Measurements from ENCODE around the gene TNNC1. TPM values are rescaled to one million over a fixed set of nuclear protein-coding genes. Genes with fewer than 3 reads are reported as not detected.

The TNNC1 gene
- total and polyA plus RNA-seq, 9 of the 15 experiments (the other 6 are each of a cell fraction or from before 2014, with no cell fraction given): 0.08 to 0.85 (median 0.42) TPM; not detected in 4

GRCh38 chr3:52463416-52463815 lies 9.6 kb upstream of the TNNC1 start (continued):
- TF ChIP-seq SRSF3 (IDR thresholded peaks at IDR 0.05; ENCODE audit: insufficient read depth, low read length): no peak
- TF ChIP-seq RFX5 (IDR thresholded peaks at IDR 0.05; ENCODE audit: low read depth, low read length): no peak

GRCh38 chr3:52461874-52462273 lies 8.0 kb upstream of the TNNC1 start:
- H3K79me2 ChIP-seq (ENCODE audit: control insufficient read depth, insufficient read depth, low read length): peaks cover 10% of the 10 kb centered on the region
- BruUV-seq (replicated peaks): no TSS peak
- TF ChIP-seq, protein P1, sequence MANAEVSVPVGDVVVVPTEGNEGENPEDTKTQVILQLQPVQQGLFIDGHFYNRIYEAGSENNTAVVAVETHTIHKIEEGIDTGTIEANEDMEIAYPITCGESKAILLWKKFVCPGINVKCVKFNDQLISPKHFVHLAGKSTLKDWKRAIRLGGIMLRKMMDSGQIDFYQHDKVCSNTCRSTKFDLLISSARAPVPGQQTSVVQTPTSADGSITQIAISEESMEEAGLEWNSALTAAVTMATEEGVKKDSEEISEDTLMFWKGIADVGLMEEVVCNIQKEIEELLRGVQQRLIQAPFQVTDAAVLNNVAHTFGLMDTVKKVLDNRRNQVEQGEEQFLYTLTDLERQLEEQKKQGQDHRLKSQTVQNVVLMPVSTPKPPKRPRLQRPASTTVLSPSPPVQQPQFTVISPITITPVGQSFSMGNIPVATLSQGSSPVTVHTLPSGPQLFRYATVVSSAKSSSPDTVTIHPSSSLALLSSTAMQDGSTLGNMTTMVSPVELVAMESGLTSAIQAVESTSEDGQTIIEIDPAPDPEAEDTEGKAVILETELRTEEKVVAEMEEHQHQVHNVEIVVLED (CRISPR knock-in tag; IDR thresholded peaks at IDR 0.05): no peak
- TF ChIP-seq, protein P2, sequence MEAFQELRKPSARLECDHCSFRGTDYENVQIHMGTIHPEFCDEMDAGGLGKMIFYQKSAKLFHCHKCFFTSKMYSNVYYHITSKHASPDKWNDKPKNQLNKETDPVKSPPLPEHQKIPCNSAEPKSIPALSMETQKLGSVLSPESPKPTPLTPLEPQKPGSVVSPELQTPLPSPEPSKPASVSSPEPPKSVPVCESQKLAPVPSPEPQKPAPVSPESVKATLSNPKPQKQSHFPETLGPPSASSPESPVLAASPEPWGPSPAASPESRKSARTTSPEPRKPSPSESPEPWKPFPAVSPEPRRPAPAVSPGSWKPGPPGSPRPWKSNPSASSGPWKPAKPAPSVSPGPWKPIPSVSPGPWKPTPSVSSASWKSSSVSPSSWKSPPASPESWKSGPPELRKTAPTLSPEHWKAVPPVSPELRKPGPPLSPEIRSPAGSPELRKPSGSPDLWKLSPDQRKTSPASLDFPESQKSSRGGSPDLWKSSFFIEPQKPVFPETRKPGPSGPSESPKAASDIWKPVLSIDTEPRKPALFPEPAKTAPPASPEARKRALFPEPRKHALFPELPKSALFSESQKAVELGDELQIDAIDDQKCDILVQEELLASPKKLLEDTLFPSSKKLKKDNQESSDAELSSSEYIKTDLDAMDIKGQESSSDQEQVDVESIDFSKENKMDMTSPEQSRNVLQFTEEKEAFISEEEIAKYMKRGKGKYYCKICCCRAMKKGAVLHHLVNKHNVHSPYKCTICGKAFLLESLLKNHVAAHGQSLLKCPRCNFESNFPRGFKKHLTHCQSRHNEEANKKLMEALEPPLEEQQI (IDR thresholded peaks at IDR 0.05): no peak
- TF ChIP-seq POLR2B (IDR thresholded peaks at IDR 0.05; ENCODE audit: low read depth, partially characterized antibody) (no peak), CBFB (CRISPR knock-in tag; IDR thresholded peaks at IDR 0.05) (no peak), ZNF609 (CRISPR knock-in tag; IDR thresholded peaks at IDR 0.05; ENCODE audit: borderline replicate concordance) (no peak), ZNF239 (CRISPR knock-in tag; IDR thresholded peaks at IDR 0.05) (no peak)

More at GRCh38 chr3:52461874-52462273, 8.0 kb upstream of the TNNC1 start:
- Histone ChIP-seq H3K4me3 (no peak overlapping the region), H3K9me1 (ENCODE audit: control insufficient read depth, insufficient read depth, low read length) (no peaks in the 10 kb centered on the region), H3K36me3 (ENCODE audit: control insufficient read depth, insufficient read depth, low read length) (peaks cover 72% of the 10 kb centered on the region; the same call in 2 of the 3 replicates), H3K27ac (ENCODE audit: extremely low read depth, low read depth, low read length) (no peak overlapping the region), H3K27me3 (ENCODE audit: control insufficient read depth in 2 of 2, insufficient read depth in 2 of 2, low read length in 2 of 2) (no peaks in the 10 kb centered on the region), H3K9ac (ENCODE audit: insufficient read depth in 1 of 2, low read depth in 2 of 2, low read length in 2 of 2) (no peak overlapping the region), H4K20me1 (replicated peaks; ENCODE audit: control insufficient read depth, insufficient read depth, low read length) (no peaks in the 10 kb centered on the region), H2AFZ (ENCODE audit: low read depth, low read length) (no peak overlapping the region), H3K4me2 (ENCODE audit: insufficient read depth, low read length) (no peak overlapping the region), H3K9me3 (replicated peaks; ENCODE audit: control insufficient read depth, insufficient read depth, low read depth, low read length) (no peaks in the 10 kb centered on the region), H3K4me1 (replicated peaks in 1 of 2; ENCODE audit: control insufficient read depth in 2 of 2, insufficient read depth in 2 of 2, low read length in 2 of 2) (peaks cover 0 to 2% of the 10 kb centered on the region in 2 experiments; a peak in 2 of 5 replicates)
- FAIRE-seq (no peak), DNase-seq (ENCODE audit: extremely low read depth in 1 of 4, low spot score in 3 of 4) (no peak), ATAC-seq (no peak)
- WGBS (ENCODE audit: insufficient coverage, low coverage, missing lambda C conversion rate): 91% methylated on average over 5 of the region's 6 CpGs
- CTCF ChIA-PET (ENCODE audit: low intra/inter-chr PET ratio): no interaction called here
- POLR2A ChIA-PET: no interaction called here
- in situ Hi-C loops (cut with MboI): no loop called here
- intact Hi-C loops (cut with micrococcal nuclease): no loop called here

Measured in K562 (cell line).